Measurements from ENCODE around the gene CAMK4. TPM values are rescaled to one million over a fixed set of nuclear protein-coding genes. Genes with fewer than 3 reads are reported as not detected.
"Not testable (repeated sequence)": the region's sequence is repeated elsewhere in the genome, so short reads cannot be mapped to it uniquely, and the experiment has no call there.

CAMK4 gene
- total RNA-seq, 1 donor from 2014 or later = 2.7 TPM

DNA sequence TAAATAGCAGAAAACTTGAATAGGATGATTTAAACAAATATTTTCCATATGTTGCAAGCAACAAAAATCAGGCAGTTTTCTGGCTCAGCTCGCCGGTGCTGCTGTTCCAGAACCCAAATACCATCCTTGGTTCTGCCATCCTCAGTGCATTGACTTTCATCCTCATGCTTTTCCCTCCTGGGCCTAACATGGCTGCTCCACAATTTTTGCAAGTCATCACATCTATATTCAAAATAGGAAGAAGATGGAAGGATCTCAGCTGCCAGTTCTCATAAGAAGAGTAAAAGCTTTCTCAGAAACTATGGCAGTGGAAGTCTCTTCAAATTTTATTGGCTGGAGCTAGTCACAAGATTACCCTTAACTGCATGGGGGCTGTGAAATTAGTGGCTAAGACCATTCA is 151.5 kb downstream of the CAMK4 start:
- DNase-seq (ENCODE audit: low spot score) = no peak
- ATAC-seq = no peak

DNA sequence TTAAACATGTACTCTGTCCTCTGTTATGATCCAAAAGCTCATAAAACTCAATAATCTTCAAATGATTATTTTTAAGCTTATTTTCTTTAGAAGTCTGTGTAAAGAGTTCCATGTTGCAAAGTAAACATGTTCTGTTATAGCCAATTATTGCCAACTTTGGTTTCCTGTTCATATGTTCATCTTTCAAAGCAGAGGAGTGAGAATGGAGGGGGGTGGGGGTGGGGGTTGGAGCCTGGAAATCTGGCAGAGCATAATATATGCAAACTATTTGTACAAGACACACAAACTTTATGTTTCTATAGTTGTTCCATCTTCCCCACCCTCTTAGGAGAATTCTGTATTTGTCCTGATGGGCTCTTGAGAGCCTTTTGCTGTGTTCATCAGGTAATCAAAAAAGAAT is 153.1 kb downstream of the CAMK4 start:
- ATAC-seq = no peak
- DNase-seq (ENCODE audit: low spot score) = no peak

DNA sequence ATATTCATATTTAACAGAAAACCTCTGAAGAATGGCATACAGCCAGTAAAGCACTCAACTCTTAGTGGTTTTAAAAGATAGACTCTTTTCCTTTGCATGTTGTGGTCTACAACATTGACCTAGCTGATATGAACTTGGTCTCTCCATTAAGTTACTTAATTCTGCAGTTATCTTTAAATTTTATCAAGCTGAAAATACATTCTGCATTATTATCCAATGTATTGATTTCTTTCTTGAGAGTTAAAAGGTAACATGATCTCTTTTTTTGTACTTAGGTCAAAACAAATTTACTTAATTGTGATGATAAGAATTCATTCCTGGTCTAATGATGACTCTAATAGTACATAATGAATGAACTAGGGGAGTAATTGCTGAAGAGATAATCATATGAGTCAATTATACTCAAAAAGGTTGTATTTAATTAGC is 155.2 kb downstream of the CAMK4 start:
- DNase-seq (ENCODE audit: low spot score) = no peak
- ATAC-seq = no peak

DNA sequence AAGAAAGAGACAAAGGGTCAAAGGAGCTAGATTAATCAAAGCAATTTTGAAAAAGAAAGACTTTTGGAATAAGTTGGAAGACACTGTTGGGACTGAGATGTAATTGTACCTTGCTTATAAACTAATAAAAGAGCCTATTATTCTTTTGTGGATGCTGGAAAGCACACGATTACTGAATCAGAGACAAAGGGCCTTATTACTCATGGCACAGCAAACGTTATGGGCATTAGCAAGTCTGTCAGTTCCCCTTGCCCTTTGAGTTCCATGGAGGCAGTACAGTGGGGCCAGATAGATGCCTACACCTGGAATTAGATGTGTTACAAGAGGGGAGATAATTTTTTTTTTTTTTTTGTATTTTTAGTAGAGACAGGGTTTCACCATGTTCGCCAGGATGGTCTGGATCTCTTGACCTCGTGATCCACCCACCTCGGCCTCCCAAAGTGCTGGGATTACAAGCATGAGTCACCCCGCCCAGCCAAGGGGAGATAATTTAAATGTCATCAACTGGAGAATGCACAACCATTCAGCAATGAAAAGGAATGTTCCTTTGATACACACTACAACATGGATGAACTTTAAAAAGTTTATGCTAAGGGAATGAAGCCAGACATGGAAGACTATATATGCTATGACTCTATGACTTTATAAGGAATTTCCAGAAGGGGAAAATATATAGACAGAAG is 159.2 kb downstream of the CAMK4 start:
- ATAC-seq = no peak

DNA sequence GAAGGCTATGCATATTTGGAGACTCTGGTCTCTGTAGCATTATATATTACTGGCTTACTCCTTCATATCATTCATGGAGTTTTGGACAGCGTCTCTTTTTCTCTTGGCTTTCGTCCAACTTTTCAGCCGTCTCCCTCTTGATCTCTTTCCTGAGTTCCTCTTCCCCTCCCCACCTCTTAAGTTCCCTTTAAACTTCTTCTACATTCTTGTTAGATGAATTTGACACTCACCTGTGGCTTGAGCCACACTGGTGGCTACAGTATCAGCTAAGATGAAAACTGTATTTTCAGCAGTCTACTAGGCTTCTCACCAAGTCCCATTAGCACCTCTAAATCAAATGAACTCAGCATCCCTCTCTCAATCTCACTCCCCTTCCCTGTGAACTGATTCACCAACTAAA is 160.0 kb downstream of the CAMK4 start:
- DNase-seq (ENCODE audit: low spot score) (no peak), ATAC-seq (no peak)

More for the DNA sequence above, 159.2 kb downstream of the CAMK4 start:
- DNase-seq (ENCODE audit: low spot score) = no peak

DNA sequence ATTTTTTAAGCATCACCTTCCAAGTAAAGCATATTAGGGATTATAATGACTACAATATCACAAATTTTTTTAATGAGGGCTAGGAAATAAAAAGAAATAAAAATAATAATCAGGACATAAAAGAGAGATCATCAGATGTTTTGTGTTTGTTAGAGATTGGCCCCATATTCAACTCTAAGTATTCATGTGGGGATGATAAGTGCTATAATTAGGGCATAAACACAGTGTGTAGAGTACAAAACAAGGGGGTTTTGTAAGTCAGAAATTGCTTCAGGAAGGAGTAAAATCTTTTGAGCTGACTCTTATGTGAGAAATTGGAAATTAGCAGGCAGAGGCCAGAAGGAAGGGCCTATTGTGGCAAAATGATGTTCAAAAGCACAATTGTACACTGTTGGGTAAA is 160.9 kb downstream of the CAMK4 start:
- no peak for DNase-seq (ENCODE audit: low spot score)
- ATAC-seq = no peak

DNA sequence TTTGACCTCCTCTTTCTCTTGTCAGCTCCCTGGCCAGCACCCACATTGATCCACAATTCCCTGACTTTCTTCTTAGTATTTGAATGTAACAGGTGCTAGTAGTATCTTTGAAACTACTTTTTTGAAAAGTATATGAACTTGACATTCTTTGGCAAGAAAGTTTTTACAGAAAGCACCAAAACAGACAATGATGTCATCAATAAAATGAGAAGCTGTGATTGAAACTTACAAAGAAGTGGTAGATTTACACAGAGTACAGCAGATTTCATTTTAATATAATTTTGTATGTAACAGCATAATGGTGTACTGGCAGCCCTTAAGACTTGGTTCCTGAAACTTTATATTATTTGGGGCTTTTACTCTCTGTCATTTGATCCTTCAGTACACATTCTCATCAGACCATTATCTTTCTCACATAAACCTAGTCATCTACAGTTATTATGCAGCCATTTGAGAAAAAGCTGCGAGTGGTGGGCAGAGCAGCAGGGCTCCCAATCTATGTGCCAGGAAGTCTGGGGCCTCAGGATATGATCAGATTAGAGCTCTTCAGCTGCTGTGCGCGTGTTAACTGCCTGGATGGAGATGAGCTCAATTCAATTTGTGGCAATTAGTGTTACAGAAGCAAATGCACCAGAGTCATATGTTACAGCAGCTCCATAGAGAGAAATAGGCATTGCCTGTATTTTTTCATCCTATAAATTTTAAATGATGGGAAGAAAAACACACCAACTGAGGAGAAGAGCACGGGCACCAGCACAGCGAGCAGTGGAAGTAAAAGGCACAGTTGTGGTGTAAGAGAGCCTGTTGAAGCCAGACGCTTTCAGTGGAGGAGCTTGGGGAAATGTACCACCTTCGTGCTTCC is 162.0 kb downstream of the CAMK4 start:
- DNase-seq (ENCODE audit: low spot score) (no peak), ATAC-seq (no peak)

DNA sequence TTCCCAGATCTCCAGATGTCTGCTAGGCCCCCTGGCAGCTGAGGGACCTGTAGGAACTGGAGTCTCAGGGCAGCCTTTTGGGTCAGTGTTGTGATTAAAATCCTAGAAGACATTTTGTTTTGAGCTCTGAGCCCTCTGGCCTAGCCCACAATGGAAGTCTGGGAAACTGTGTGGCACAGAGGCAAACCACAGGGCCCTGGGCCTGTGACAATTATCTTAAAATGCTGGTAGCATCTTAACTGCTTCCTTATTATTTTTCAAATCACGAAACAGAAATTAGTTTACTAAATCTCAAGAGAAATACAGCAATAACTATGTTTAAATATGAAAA is 162.6 kb downstream of the CAMK4 start:
- no peak for DNase-seq (ENCODE audit: low spot score)
- ATAC-seq = no peak

DNA sequence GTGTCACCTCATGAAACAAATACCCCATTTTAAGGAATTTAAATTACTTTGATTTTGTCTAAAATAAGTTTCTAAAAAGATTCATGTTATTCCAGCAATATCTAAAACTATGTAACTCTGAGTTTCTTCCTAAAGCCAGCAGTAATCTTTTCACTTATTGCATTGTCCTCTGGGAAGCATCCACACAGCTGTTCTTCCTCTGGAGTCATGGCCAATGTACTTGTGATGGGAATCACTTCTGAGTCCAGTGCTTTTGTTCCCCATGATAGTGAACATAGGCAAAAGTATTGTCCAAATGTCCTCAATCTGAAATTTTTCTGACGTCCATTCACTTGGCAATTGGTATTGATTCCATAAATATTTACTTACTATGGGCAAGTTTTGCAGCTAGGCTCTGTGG is 163.2 kb downstream of the CAMK4 start:
- DNase-seq (ENCODE audit: low spot score) = no peak
- ATAC-seq = no peak

DNA sequence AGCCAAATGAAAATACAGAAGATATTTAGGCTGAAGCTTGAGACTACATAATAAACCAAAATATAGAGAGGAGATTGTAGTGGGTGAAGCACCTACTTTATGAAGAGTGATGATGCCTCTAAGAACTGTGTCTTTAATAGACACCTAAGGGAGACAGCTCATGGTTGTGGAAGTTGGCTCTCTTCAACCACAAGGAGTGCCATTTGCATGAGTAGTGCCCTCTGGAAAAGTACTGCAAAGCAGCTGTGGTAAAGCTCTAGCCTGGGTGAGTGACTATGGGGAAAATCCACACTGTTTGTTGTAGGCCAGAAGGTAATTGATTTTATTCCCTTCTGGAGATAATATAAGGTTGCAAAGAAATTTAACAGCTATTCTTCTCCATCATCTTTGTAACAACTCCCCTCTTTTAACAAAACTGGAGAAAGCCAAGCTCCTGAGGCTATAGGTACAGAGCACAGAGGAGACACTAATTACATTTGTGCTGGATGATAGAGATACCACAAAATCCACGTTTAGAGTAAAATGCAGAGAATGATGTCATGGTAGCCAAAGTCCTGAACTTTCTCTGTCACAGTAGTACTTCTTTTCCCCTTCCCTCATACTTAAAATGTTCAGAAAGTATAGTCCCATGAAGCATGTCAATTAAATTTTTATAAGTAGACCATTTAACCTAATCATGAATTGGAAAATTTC is 165.4 kb downstream of the CAMK4 start:
- DNase-seq (ENCODE audit: low spot score) = no peak
- ATAC-seq = no peak

DNA sequence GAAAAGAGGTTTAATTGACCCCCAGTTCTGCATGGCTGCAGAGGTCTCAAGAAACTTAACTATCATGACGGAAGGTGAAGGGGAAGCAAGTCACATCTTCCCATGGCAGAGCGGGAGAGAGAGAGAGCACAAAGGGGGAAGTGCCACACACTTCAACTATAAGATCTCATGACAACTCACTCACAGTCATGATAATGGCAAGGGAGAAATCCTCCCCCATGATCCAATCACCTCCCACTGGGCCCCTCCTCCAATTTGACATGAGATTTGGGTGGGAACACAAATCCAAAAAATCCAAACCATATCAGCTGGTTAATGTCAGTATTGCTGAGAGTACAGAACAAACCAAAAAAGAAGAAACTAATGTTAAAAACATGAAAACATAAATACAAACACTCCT is 168.0 kb downstream of the CAMK4 start:
- no peak for ATAC-seq
- no peak for DNase-seq (ENCODE audit: low spot score)

DNA sequence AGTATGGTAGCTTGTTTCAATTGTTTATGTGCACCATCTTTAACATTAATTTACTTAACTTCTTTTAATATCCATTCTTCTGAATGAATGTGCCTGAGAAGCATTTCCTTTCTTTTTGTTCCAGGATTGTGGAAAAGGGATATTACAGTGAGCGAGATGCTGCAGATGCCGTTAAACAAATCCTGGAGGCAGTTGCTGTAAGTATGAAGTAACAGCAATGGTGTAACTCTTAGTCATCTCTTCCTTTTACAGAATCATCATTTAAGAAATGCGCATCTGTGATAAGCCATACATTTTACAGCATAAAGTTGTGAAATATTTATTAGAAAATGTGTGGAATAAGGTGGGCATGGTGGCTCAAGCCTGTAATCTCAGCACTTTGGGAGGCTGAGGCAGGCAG is 170.4 kb downstream of the CAMK4 start:
- no peak for ATAC-seq
- DNase-seq (ENCODE audit: low spot score) = no peak

DNA sequence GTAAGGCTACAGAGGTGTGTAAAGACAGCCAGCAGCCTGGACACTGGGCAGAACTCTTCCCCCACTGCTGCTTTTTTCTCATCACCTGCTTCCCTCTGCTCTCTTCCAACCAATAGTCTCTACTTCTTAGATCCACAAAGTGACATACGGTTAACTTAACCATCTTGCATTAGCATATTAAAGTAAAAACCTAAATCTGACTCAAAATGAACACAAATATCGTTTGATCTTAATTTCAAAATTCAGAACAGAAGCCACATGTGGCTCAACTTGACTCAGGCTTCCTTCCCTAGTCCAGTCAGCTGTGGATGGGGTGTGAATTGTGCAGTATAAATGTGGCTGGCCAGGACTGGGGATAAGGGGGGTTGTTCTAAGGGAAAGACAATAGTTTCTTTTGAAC is 173.8 kb downstream of the CAMK4 start:
- ATAC-seq = no peak

DNA sequence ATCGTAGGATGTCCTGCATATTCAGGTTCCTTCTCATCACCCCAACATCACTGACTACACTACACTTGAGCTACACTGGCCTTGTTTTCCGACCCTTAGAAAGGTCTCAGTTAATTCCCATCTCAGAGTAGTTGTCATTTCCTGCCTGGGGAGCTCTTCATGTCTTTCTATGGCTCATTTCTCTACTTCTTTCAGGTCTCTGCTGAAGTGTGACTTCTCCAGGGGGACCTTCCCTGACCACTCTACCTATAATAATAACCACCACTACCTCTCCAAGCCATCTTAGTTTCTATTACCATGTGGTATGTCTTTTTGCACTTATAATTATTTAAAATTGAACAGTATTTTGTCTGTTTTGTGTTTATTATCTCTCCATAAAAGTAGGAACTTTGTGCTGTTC is 174.9 kb downstream of the CAMK4 start:
- DNase-seq (ENCODE audit: low spot score) (no peak), ATAC-seq (no peak)

More for the DNA sequence above, 173.8 kb downstream of the CAMK4 start:
- DNase-seq (ENCODE audit: low spot score) = no peak

DNA sequence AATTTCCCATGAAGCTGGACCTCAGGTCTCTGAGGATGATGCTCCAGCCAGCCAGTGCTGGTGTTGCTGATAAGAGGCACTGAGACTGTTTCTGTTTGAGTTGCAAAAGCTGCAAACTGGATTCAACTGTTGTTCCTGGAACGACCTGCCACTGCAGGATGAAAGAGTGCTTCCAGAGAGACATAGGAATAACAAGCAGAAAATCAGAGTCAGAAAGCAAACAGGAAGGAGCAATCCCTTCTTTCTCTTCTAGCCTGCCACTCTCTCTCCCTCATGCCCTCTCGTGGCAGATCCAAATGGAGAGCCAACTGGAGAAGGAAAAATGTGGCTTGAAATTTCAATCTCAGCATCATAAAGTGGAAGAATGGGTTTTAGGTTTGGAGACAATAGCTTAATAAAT is 177.7 kb downstream of the CAMK4 start:
- no peak for DNase-seq (ENCODE audit: low spot score)
- ATAC-seq = no peak

DNA sequence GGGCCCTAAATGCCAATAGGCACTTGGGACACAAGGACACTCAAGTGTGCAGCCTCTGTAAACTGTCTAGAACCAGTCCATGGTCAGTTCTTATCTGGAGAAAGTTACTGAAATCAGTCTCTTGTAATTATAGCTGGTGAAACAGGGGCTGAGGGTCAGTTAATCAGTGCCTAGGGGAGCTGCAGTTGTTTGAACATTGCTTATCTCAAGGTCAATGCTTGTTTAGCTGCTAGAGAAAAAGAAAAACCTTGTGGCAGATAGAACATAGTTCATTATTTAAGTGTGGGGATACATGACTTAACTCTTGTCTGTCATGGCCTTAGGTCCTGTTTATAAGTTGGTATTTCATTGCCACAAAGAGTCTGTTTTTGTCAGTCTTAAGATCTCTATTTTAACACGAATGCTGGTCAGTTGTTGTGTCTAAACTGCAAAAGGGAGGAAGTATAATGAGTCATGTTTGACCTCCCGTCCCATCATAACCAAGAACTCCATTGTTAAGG is 180.1 kb downstream of the CAMK4 start:
- no peak for ATAC-seq

DNA sequence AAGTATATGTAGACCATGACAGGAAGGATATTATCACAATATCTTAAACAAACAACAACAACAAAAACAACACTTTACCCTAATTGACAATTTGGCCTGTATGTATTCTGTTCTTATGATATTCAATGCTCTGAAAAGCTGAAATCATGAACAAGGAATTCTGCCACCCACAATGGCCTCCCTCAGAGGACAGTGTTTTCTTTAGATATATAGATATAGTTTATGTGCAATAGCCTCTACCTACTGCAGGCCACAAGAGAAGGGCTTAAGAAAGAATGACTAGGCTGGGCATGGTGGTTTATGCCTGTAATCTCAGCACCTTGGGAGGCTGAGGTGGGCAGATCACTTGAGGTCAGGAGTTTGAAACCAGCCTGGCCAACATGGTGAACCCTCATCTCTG is 183.4 kb downstream of the CAMK4 start:
- no peak for DNase-seq (ENCODE audit: low spot score)
- ATAC-seq = no peak

More for the DNA sequence above, 180.1 kb downstream of the CAMK4 start:
- no peak for DNase-seq (ENCODE audit: low spot score)

DNA sequence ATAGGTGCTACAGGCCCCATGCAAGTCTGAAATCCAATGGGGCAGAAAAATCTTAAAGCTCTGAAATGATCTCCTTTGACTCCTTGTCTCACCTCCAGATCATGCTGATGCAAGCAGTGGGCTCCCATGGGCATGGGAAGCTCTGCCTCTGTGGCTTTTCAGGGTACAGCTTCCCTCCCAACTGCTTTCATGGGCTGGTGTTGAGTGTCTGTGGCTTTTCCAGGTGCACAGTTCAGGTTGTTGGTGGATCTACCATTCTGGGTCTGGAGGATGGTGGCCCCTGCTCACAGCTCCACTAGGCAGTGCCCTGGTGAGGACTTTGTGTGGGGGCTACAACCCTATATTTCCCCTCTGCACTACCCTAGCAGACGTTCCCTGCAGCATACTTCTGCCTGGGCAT is 184.6 kb downstream of the CAMK4 start:
- DNase-seq (ENCODE audit: low spot score) = no peak
- ATAC-seq = no peak

DNA sequence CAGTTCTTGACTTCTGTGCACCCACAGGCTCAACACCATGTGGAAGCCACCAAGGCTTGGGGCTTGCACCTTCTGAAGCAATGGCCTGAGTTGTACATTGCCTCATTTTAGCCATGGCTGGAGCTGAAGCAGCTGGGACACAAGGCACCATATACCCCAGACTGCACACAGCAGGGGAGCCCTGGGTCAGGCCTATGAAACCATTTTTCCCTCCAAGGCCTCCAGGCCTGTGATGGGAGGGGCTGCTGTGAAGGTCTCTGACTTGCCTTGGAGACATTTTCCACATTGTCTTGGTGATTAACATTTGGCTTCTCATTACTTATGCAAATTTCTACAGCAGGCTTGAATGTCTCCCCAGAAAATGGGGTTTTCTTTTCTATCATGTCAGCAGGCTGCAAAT is 185.1 kb downstream of the CAMK4 start:
- ATAC-seq = not testable (repeated sequence)

DNA sequence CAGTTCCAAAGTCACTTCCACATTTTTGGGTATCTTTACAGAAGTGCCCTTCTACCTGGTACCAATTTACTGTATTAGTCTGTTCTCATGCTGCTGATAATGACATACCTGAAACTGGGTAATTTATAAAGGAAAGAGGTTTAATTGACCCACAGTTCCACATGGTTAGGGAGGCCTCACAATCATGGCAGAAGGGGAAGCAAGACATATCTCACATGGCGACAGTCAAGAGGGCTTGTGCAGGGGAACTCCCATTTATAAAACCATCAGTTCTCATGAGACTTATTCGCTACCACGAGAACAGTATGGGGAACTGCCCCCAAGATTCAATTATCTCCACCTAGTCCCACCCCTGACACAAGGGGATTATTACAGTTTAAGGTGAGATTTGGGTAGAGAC is 185.9 kb downstream of the CAMK4 start:
- ATAC-seq; DNase-seq (ENCODE audit: low spot score): not testable (repeated sequence)

More for the DNA sequence above, 185.1 kb downstream of the CAMK4 start:
- DNase-seq (ENCODE audit: low spot score) = not testable (repeated sequence)

DNA sequence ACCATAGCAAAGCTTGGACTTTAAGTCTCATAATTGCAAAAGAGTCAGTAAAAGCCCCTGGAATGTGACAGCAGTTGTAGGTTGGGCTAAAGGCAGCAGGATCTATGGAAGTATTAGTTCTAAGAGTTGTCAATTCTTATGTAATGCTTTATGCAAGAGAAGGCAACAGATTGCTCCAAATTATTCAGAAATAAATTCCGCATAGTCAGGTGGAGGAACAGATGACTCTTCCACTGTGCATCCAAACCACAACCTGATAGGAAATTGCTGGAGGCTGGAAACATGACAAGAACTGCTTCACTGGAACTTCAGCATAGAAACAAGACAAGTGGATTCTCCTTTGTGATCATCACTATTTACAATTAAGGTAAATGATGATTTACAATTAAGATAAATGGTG is 187.1 kb downstream of the CAMK4 start:
- ATAC-seq (no peak), DNase-seq (ENCODE audit: low spot score) (no peak)

DNA sequence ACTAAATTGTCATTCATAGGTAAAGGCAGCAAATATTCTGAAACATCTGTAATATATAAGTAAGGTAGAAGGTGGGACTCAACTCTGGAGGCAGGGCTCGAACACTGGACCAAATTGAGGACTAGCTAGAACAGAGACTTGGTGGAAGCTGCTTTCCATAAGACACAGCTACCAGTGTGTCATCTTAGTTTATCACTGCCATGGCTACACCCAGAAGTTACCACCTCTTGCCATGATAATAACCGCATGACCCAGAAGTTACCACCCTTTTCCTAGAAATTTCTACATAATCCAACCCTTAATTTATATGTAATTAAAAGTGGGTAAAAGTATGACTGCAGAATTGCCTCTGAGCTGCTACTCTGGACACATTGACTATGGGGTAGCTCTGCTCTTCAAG is 188.4 kb downstream of the CAMK4 start:
- ATAC-seq (no peak), DNase-seq (ENCODE audit: low spot score) (no peak)
